Neuronal stem cell (in vitro differentiated cells): ENCODE measurements around the gene LRMDA.

Experiments used
- DNase-seq: peaks from one replicate; pipeline ENCODE4 v3.0.0-alpha.2; 2013; ENCODE audit warnings: low spot score
- H2AFZ ChIP-seq: one replicate; pipeline ENCODE4 v1.6.1; 2013; ENCODE audit warnings: mild to moderate bottlenecking, low read length, inconsistent platforms
- H2AK5ac ChIP-seq: 2 replicates; pipeline ENCODE4 v1.6.1; 2013; ENCODE audit warnings: low read depth, mild to moderate bottlenecking, inconsistent platforms, low read length, moderate library complexity, mixed read lengths
- H2BK120ac ChIP-seq: 2 replicates; pipeline ENCODE4 v1.6.1; 2013; ENCODE audit warnings: low read depth, mild to moderate bottlenecking, inconsistent platforms, low read length, moderate library complexity, mixed read lengths
- H2BK12ac ChIP-seq: one replicate; pipeline ENCODE4 v1.6.1; 2013; ENCODE audit warnings: low read length, inconsistent platforms
- H2BK15ac ChIP-seq: 2 replicates; pipeline ENCODE4 v1.6.1; 2013; ENCODE audit warnings: mild to moderate bottlenecking, low read length, inconsistent platforms, mixed read lengths
- H2BK5ac ChIP-seq: one replicate; pipeline ENCODE4 v1.6.1; 2013; ENCODE audit warnings: inconsistent platforms, mild to moderate bottlenecking, low read length, moderate library complexity
- H3K14ac ChIP-seq: one replicate; pipeline ENCODE4 v1.6.1; 2013; ENCODE audit warnings: low read length, inconsistent platforms
- H3K18ac ChIP-seq: 2 replicates; pipeline ENCODE4 v1.6.1; 2013; ENCODE audit warnings: low read length, inconsistent platforms
- H3K23ac ChIP-seq: 2 replicates; pipeline ENCODE4 v1.6.1; 2013; ENCODE audit warnings: low read depth, mild to moderate bottlenecking, mixed read lengths, low read length, inconsistent platforms; ENCODE audit not compliant: poor library complexity
- H3K27ac ChIP-seq: replicated peaks from 3 replicates; pipeline ENCODE4 v1.5.1; 2013; ENCODE audit warnings: low read length, inconsistent platforms
- H3K27me3 ChIP-seq, 3 experiments: 2 replicates each; pipeline ENCODE4 v1.6.1; 2013; ENCODE audit warnings: low read length in 3 of 3, mild to moderate bottlenecking in 2 of 3, inconsistent platforms in 1 of 3, low read depth in 1 of 3, mixed read lengths in 1 of 3, moderate library complexity in 1 of 3; ENCODE audit not compliant: control insufficient read depth in 3 of 3, insufficient read depth in 3 of 3
- H3K36me3 ChIP-seq, 2 donors: replicated peaks in 1 of 2; 2 replicates each; pipeline ENCODE4 v1.6.1; 2013; ENCODE audit warnings: low read length in 2 of 2; ENCODE audit not compliant: control insufficient read depth in 2 of 2, insufficient read depth in 2 of 2
- H3K4ac ChIP-seq: 2 replicates; pipeline ENCODE4 v1.6.1; 2013; ENCODE audit warnings: inconsistent platforms, mild to moderate bottlenecking, low read length, moderate library complexity
- H3K4me1 ChIP-seq, 2 donors: 1 replicate in 1 of 2; 2 replicates in 1 of 2; pipeline ENCODE4 v1.6.1; 2013; ENCODE audit warnings: low read length in 2 of 2, low read depth in 1 of 2; ENCODE audit not compliant: control insufficient read depth in 2 of 2, insufficient read depth in 1 of 2
- H3K4me2 ChIP-seq: one replicate; pipeline ENCODE4 v1.6.1; 2013; ENCODE audit warnings: mild to moderate bottlenecking, low read length, inconsistent platforms; ENCODE audit not compliant: insufficient read depth, poor library complexity, severe bottlenecking
- H3K4me3 ChIP-seq, 2 donors: 2 replicates each; pipeline ENCODE4 v1.5.1; 2013; ENCODE audit warnings: low read length in 2 of 2, mild to moderate bottlenecking in 2 of 2, inconsistent platforms in 1 of 2, moderate library complexity in 1 of 2
- H3K79me1 ChIP-seq: one replicate; pipeline ENCODE4 v1.6.1; 2013; ENCODE audit warnings: low read depth, mild to moderate bottlenecking, inconsistent platforms, low read length, moderate library complexity
- H3K9ac ChIP-seq: one replicate; pipeline ENCODE4 v1.6.1; 2013; ENCODE audit warnings: mild to moderate bottlenecking, low read depth, low read length, inconsistent platforms; ENCODE audit not compliant: poor library complexity
- H3K9me3 ChIP-seq, 2 donors: replicated peaks in 1 of 2; 2 replicates each; pipeline versions ENCODE3 to v1.6.1; 2013; ENCODE audit warnings: low read length in 2 of 2, mild to moderate bottlenecking in 2 of 2, inconsistent platforms in 1 of 2, low read depth in 1 of 2, mixed read lengths in 1 of 2, moderate library complexity in 1 of 2; ENCODE audit not compliant: control insufficient read depth in 2 of 2, insufficient read depth in 1 of 2
- H4K8ac ChIP-seq: one replicate; pipeline ENCODE4 v1.6.1; 2013; ENCODE audit warnings: low read depth, mild to moderate bottlenecking, inconsistent platforms, low read length, moderate library complexity
- H4K91ac ChIP-seq: one replicate; pipeline ENCODE4 v1.6.1; 2013; ENCODE audit warnings: low read length, low read depth, mild to moderate bottlenecking, inconsistent platforms; ENCODE audit not compliant: poor library complexity
- WGBS, 2 donors: extraction: QIAGEN DNeasy Blood & Tissue Kit; methylation state at CpG; one replicate each; pipeline ENCODE4 v1.1.7; 2013; ENCODE audit warnings: missing lambda C conversion rate in 2 of 2, mixed read lengths in 1 of 2; ENCODE audit not compliant: insufficient read length in 2 of 2, insufficient replicate concordance in 1 of 2; ENCODE audit errors: extremely low coverage in 2 of 2; 5-methylcytosine and 5-hydroxymethylcytosine counted together

Gene LRMDA

DNA sequence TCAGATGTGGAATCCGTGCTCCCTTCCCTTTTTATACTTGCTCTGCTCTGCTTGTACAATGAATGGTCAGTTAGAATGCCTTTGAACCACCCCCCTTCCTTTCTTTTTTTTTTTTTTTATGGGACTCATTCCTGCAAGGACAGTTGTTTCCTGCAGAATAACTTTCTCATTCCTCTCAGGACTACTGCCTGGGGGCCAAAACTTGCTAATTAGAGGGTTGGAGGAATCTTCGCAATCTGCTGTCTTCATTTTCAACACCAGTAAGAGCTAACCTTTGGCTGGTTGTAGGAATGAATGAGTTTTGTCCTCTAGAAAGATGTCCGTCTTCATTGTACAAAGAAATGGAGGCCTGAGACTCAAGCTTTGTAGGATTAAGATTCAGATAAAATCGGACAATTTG lies 868.1 kb downstream of the LRMDA start:
- Histone ChIP-seq H2BK12ac (no peak overlapping the region), H2BK5ac (no peak overlapping the region), H2BK15ac (no peak overlapping the region), H3K27ac (no peak overlapping the region), H3K4ac (no peak overlapping the region), H3K14ac (no peak overlapping the region), H3K4me1 (peaks cover 15 to 17% of the 10 kb centered on the region in 2 donors), H3K79me1 (no peaks in the 10 kb centered on the region), H2AK5ac (no peak overlapping the region), H3K4me2 (no peak overlapping the region), H3K18ac (no peak overlapping the region), H3K23ac (no peak overlapping the region), H3K4me3 (no peak overlapping the region), H3K27me3 (no peaks in the 10 kb centered on the region), H3K9ac (no peak overlapping the region), H2BK120ac (no peak overlapping the region), H3K9me3 (no peaks in the 10 kb centered on the region), H4K91ac (no peak overlapping the region), H2AFZ (no peak overlapping the region), H4K8ac (no peak overlapping the region), H3K36me3 (no peaks in the 10 kb centered on the region)
- WGBS, 2 donors = no CpG with 5 or more reads among the region's 4 CpGs
- DNase-seq = no peak

DNA sequence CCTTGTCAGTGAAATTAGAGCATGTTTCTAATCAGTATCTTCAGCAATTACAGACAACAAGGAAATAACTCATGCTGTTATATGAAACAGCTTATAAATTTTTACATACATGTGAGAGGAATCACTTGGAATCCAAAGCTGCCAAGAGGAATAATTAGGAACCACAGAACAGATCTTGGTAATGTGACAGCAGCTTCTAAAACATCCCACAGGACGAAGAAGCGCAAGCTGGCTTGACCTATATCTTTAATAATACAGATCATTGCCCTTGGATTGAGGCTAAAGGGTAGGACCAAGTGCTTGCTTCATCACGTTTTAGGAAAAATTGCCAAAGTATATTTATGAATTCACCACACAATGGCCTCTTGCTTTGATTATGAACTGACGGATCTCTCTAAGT lies 869.8 kb downstream of the LRMDA start:
- DNase-seq = no peak
- Histone ChIP-seq H3K18ac (no peak overlapping the region), H2BK15ac (no peak overlapping the region), H3K27ac (no peak overlapping the region), H3K23ac (no peak overlapping the region), H3K4ac (no peak overlapping the region), H2BK5ac (no peak overlapping the region), H4K8ac (no peak overlapping the region), H2AFZ (no peak overlapping the region), H3K79me1 (no peaks in the 10 kb centered on the region), H3K4me1 (peaks cover 15 to 17% of the 10 kb centered on the region in 2 donors), H3K4me2 (no peak overlapping the region), H2BK120ac (no peak overlapping the region), H3K14ac (no peak overlapping the region), H3K9me3 (no peaks in the 10 kb centered on the region), H3K9ac (no peak overlapping the region), H2AK5ac (no peak overlapping the region), H4K91ac (no peak overlapping the region), H3K27me3 (no peaks in the 10 kb centered on the region), H3K4me3 (no peak overlapping the region), H3K36me3 (no peaks in the 10 kb centered on the region), H2BK12ac (no peak overlapping the region)
- no CpG with 5 or more reads among the region's 4 CpGs for WGBS, 2 donors

DNA sequence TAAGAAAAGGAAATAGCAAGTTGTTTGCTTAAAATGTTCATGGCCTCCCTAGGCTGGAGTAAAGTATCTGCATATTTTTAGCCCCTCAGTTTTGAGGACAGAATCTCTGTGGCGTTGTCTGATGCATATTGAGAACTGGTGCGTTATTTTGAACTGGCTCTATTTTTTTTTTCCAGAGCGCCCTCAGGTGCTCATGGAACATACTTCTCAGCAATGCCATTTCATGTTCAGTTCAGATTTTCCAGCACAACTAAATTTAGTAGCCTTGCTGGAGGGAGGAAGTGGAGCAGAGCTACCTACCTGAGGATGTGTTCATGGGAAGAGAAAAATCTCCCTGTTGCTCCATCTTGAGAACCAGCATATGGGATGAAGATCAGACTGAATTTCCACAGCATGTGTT lies 870.5 kb downstream of the LRMDA start:
- Histone ChIP-seq H2AK5ac (no peak overlapping the region), H3K9ac (no peak overlapping the region)
- WGBS, 2 donors = no CpG with 5 or more reads among the region's 3 CpGs

DNA sequence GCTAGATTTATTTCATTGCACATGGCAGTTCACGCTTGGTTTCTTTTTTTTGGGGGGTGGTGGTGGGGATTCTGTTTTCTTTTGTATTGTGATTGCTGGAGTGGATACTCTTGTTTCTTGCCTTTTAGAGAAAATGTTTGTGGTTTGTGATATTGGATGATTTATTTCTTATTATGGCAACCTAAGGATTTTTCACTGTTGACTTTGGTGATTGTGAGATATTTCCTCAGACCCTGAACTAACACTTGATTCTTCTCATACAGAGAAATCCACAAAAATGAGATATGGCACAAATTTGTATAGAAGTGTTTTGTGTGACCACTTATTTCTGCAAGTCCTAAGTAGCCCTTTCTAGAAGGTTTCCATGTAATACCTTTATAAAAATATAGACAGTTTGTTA lies 871.1 kb downstream of the LRMDA start:
- no peak overlapping the region for H2AFZ ChIP-seq
- no peak overlapping the region for H3K4me2 ChIP-seq
- no peak overlapping the region for H2AK5ac ChIP-seq
- DNase-seq = no peak
- H4K8ac ChIP-seq = no peak overlapping the region
- no peak overlapping the region for H3K14ac ChIP-seq
- H3K18ac ChIP-seq = no peak overlapping the region
- no peak overlapping the region for H3K4ac ChIP-seq
- no peak overlapping the region for H2BK15ac ChIP-seq
- no peaks in the 10 kb centered on the region for H3K9me3 ChIP-seq
- no peaks in the 10 kb centered on the region for H3K36me3 ChIP-seq
- H3K27ac ChIP-seq = no peak overlapping the region
- no peak overlapping the region for H2BK120ac ChIP-seq
- H3K79me1 ChIP-seq = no peaks in the 10 kb centered on the region
- H2BK5ac ChIP-seq = no peak overlapping the region
- no peak overlapping the region for H4K91ac ChIP-seq
- H3K4me1 ChIP-seq = peaks cover 14 to 17% of the 10 kb centered on the region in 2 donors
- no peak overlapping the region for H3K4me3 ChIP-seq
- no CpG with 5 or more reads among the region's 1 CpG for WGBS, 2 donors
- H3K23ac ChIP-seq = no peak overlapping the region
- H2BK12ac ChIP-seq = no peak overlapping the region
- H3K27me3 ChIP-seq = no peaks in the 10 kb centered on the region
- no peak overlapping the region for H3K9ac ChIP-seq

More for the DNA sequence above, 870.5 kb downstream of the LRMDA start:
- H3K14ac ChIP-seq = no peak overlapping the region
- no peak overlapping the region for H2BK15ac ChIP-seq
- no peaks in the 10 kb centered on the region for H3K36me3 ChIP-seq
- H2AFZ ChIP-seq = no peak overlapping the region
- no peak for DNase-seq
- no peak overlapping the region for H4K8ac ChIP-seq
- H3K27ac ChIP-seq = no peak overlapping the region
- H2BK5ac ChIP-seq = no peak overlapping the region
- H4K91ac ChIP-seq = no peak overlapping the region
- H3K4me1 ChIP-seq = peaks cover 15 to 17% of the 10 kb centered on the region in 2 donors
- H3K9me3 ChIP-seq = no peaks in the 10 kb centered on the region
- no peak overlapping the region for H3K18ac ChIP-seq
- H3K4me2 ChIP-seq = no peak overlapping the region
- H3K79me1 ChIP-seq = no peaks in the 10 kb centered on the region
- H2BK120ac ChIP-seq = no peak overlapping the region
- H3K27me3 ChIP-seq = no peaks in the 10 kb centered on the region
- H3K23ac ChIP-seq = no peak overlapping the region
- H3K4me3 ChIP-seq = no peak overlapping the region
- no peak overlapping the region for H2BK12ac ChIP-seq
- no peak overlapping the region for H3K4ac ChIP-seq
